H1 (cell line): ENCODE measurements around the gene GADD45B. TPM values are rescaled to one million over a fixed set of nuclear protein-coding genes. Genes with fewer than 3 reads are reported as not detected.

ENCODE experiments used
- CTCF ChIA-PET: fragments of 300-600 bp; sonication (Branson Sonifier 250); formaldehyde crosslinking; loops from one replicate; lab custom pipeline; 2021; ENCODE audit not compliant: partially characterized antibody; lab: Charles Lee
- POLR2A ChIA-PET: fragments of 300-600 bp; sonication (Branson Sonifier 250); formaldehyde crosslinking; loops from one replicate; lab custom pipeline; 2021; ENCODE audit warnings: inconsistent platforms; ENCODE audit not compliant: partially characterized antibody; lab: Charles Lee
- DNase-seq, 2 experiments: peaks; one replicate each; pipeline versions ENCODE4 v3.0.0 to v3.0.0-alpha.2; 2010 to 2022; ENCODE audit warnings: low spot score in 2 of 2, low read depth in 1 of 2, mixed read lengths in 1 of 2
- FAIRE-seq: peaks from 2 replicates; lab custom pipeline; 2011; peaks lifted over from hg19 to GRCh38; lab: Jason Lieb, UNC
- H2AFZ ChIP-seq: 2 replicates; pipeline ENCODE4 v1.8.1; 2012; ENCODE audit warnings: low read length, inconsistent platforms
- H2AK5ac ChIP-seq: 2 replicates; pipeline ENCODE4 v1.6.1; 2013; ENCODE audit warnings: low read depth, low read length
- H2BK120ac ChIP-seq: replicated peaks from 2 replicates; pipeline ENCODE3; 2013; ENCODE audit warnings: low read depth, low read length, inconsistent platforms
- H2BK12ac ChIP-seq: 2 replicates; pipeline ENCODE4 v1.6.1; 2013; ENCODE audit warnings: low read depth, low read length
- H2BK15ac ChIP-seq: 2 replicates; pipeline ENCODE4 v1.6.1; 2013; ENCODE audit warnings: low read length
- H2BK20ac ChIP-seq: 2 replicates; pipeline ENCODE4 v1.6.1; 2013; ENCODE audit warnings: low read length
- H2BK5ac ChIP-seq: 2 replicates; pipeline ENCODE4 v1.6.1; 2013; ENCODE audit warnings: low read depth, low read length
- H3K14ac ChIP-seq: 2 replicates; pipeline ENCODE4 v1.6.1; 2013; ENCODE audit warnings: inconsistent platforms; ENCODE audit not compliant: insufficient read length
- H3K18ac ChIP-seq: 2 replicates; pipeline ENCODE4 v1.6.1; 2013; ENCODE audit warnings: low read length; ENCODE audit errors: extremely low read depth
- H3K23ac ChIP-seq: 2 replicates; pipeline ENCODE4 v1.6.1; 2013; ENCODE audit warnings: inconsistent platforms; ENCODE audit not compliant: insufficient read length
- H3K23me2 ChIP-seq: 2 replicates; pipeline ENCODE4 v1.6.1; 2013; ENCODE audit warnings: low read depth, low read length
- H3K27ac ChIP-seq: 2 replicates; pipeline ENCODE4 v1.6.1; 2011; ENCODE audit warnings: low read depth, low read length, inconsistent platforms
- H3K27me3 ChIP-seq, 4 experiments: replicated peaks in 1 of 4; 1 replicate in 1 of 4; 2 replicates in 3 of 4; pipeline versions ENCODE4 v1.6.1 to v1.8.1; 2011 to 2013; ENCODE audit warnings: low read length in 3 of 4, mild to moderate bottlenecking in 3 of 4, inconsistent platforms in 2 of 4, mixed read lengths in 2 of 4, moderate library complexity in 1 of 4; ENCODE audit not compliant: control insufficient read depth in 3 of 4, insufficient read depth in 3 of 4; ENCODE audit errors: extremely low read depth in 1 of 4
- H3K36me3 ChIP-seq, 4 experiments: 2 replicates each; pipeline versions ENCODE4 v1.6.1 to v1.8.1; 2011 to 2013; ENCODE audit warnings: mild to moderate bottlenecking in 4 of 4, low read length in 3 of 4, moderate library complexity in 2 of 4, control low read depth in 1 of 4, inconsistent platforms in 1 of 4; ENCODE audit not compliant: insufficient read depth in 4 of 4, control insufficient read depth in 2 of 4
- H3K4ac ChIP-seq: replicated peaks from 2 replicates; pipeline ENCODE3; 2013; ENCODE audit warnings: low read length, low read depth, mixed read lengths, inconsistent platforms; ENCODE audit not compliant: insufficient read length
- H3K4me1 ChIP-seq, 4 experiments: replicated peaks in 1 of 4; 1 replicate in 1 of 4; 2 replicates in 3 of 4; pipeline versions ENCODE4 v1.6.1 to v1.8.1; 2011 to 2013; ENCODE audit warnings: low read length in 3 of 4, inconsistent platforms in 2 of 4, mixed read lengths in 1 of 4; ENCODE audit not compliant: insufficient read depth in 4 of 4, control insufficient read depth in 3 of 4
- H3K4me2 ChIP-seq, 2 experiments: 2 replicates each; pipeline versions ENCODE4 v1.6.1 to v1.8.1; 2011 to 2013; ENCODE audit warnings: low read depth in 2 of 2, low read length in 2 of 2, control low read depth in 1 of 2, inconsistent platforms in 1 of 2, mild to moderate bottlenecking in 1 of 2; ENCODE audit not compliant: insufficient read depth in 1 of 2
- H3K4me3 ChIP-seq, 4 experiments: fragments of 200-600, 300-600 bp in 1 of 4; sonication (generic), shearing (Covaris generic), sonication (Bioruptor Twin) in 1 of 4; 2 replicates each; pipeline versions ENCODE4 v1.5.1 to v1.8.1; 2011 to 2016; ENCODE audit warnings: low read length in 4 of 4, low read depth in 3 of 4, control low read depth in 2 of 4, inconsistent platforms in 2 of 4, mild to moderate bottlenecking in 2 of 4, mixed read lengths in 1 of 4, moderate library complexity in 1 of 4; ENCODE audit not compliant: insufficient read depth in 2 of 4; ENCODE audit errors: extremely low read depth in 1 of 4
- H3K56ac ChIP-seq: replicated peaks from 2 replicates; pipeline ENCODE3; 2013; ENCODE audit warnings: low read depth, mild to moderate bottlenecking, mixed read lengths, low read length, inconsistent platforms; ENCODE audit not compliant: insufficient read length
- H3K79me1 ChIP-seq: 2 replicates; pipeline ENCODE4 v1.6.1; 2013; ENCODE audit warnings: low read depth, low read length, control low read depth
- H3K79me2 ChIP-seq, 2 experiments: 2 replicates each; pipeline versions ENCODE4 v1.6.1 to v1.8.1; 2012 to 2013; ENCODE audit warnings: low read length in 2 of 2, mild to moderate bottlenecking in 2 of 2, inconsistent platforms in 1 of 2; ENCODE audit not compliant: insufficient read depth in 2 of 2, control insufficient read depth in 1 of 2
- H3K9ac ChIP-seq, 4 experiments: replicated peaks in 1 of 4; 1 replicate in 1 of 4; 2 replicates in 3 of 4; pipeline versions ENCODE4 v1.6.1 to v1.8.1; 2011 to 2013; ENCODE audit warnings: low read depth in 3 of 4, low read length in 3 of 4, control low read depth in 2 of 4, mild to moderate bottlenecking in 2 of 4, moderate library complexity in 2 of 4, inconsistent platforms in 1 of 4; ENCODE audit errors: extremely low read depth in 1 of 4
- H3K9me3 ChIP-seq, 2 experiments: 2 replicates each; pipeline versions ENCODE4 v1.6.1 to v1.8.1; 2012 to 2013; ENCODE audit warnings: mild to moderate bottlenecking in 2 of 2, moderate library complexity in 2 of 2, control low read depth in 1 of 2, inconsistent platforms in 1 of 2, low read depth in 1 of 2, low read length in 1 of 2, mixed read lengths in 1 of 2; ENCODE audit not compliant: insufficient read depth in 2 of 2
- H4K20me1 ChIP-seq, 2 experiments: replicated peaks in 1 of 2; 2 replicates each; pipeline versions ENCODE3 to v1.8.1; 2011 to 2013; ENCODE audit warnings: inconsistent platforms in 2 of 2, low read length in 2 of 2, mild to moderate bottlenecking in 1 of 2; ENCODE audit not compliant: insufficient read depth in 2 of 2, control insufficient read depth in 1 of 2
- H4K5ac ChIP-seq: 2 replicates; pipeline ENCODE4 v1.6.1; 2013; ENCODE audit warnings: low read length, low read depth, mixed read lengths, inconsistent platforms; ENCODE audit not compliant: insufficient read length
- H4K8ac ChIP-seq: 2 replicates; pipeline ENCODE4 v1.8.0; 2013; ENCODE audit warnings: mild to moderate bottlenecking, moderate library complexity, low read length, inconsistent platforms; ENCODE audit not compliant: insufficient read depth; ENCODE audit errors: extremely low read depth
- H4K91ac ChIP-seq: replicated peaks from 2 replicates; pipeline ENCODE3; 2013; ENCODE audit warnings: low read length, mixed read lengths, inconsistent platforms; ENCODE audit not compliant: insufficient read length
- POLR2AphosphoS5 ChIP-seq: IDR thresholded peaks from 2 replicates; pipeline ENCODE4 v1.6.1; 2011; ENCODE audit warnings: low read depth, low read length
- RNF2 ChIP-seq: fragments of 200-900, 300-1000 bp; sonication (generic); IDR thresholded peaks from 2 replicates; pipeline ENCODE4 v1.7.1; 2016; ENCODE audit warnings: borderline replicate concordance, low read depth, mild to moderate bottlenecking, antibody characterized with exemption, low read length; ENCODE audit not compliant: poor library complexity, severe bottlenecking; ENCODE audit errors: missing control alignments
- SIN3A ChIP-seq, 2 experiments: IDR thresholded peaks in 1 of 2; conservative IDR thresholded peaks in 1 of 2; 2 replicates each; pipeline ENCODE4 v1.6.1; 2011 to 2012; ENCODE audit warnings: low read length in 2 of 2, improper control_type of control experiment in 1 of 2, low read depth in 1 of 2, mild to moderate bottlenecking in 1 of 2
- SIRT6 ChIP-seq: IDR thresholded peaks from one replicate; pipeline ENCODE4 v1.7.1; 2012; ENCODE audit warnings: low read length, inconsistent platforms
- WGBS, 2 experiments: shearing (Covaris generic) in 1 of 2; methylation state at CpG; one replicate each; pipeline versions ENCODE4 v1.1.6 to v1.1.7; 2013 to 2015; ENCODE audit warnings: low lambda C conversion rate in 2 of 2, mixed read lengths in 2 of 2, inconsistent platforms in 1 of 2, low coverage in 1 of 2, missing lambda C conversion rate in 1 of 2; ENCODE audit not compliant: insufficient replicate concordance in 2 of 2, insufficient coverage in 1 of 2, insufficient read length in 1 of 2; ENCODE audit errors: extremely low coverage in 1 of 2, missing lambda C conversion rate in 1 of 2; 5-methylcytosine and 5-hydroxymethylcytosine counted together
- polyA plus RNA-seq, 7 experiments: library from polyadenylated mRNA; depleted of rRNA in 3 of 7; stranded (reverse) in 5 of 7; unstranded in 2 of 7; fragments of >200 nt in 5 of 7; fragments of 200-250 nt in 2 of 7; gene quantifications; 1 replicate in 5 of 7; 2 replicates in 1 of 7; 4 replicates in 1 of 7; pipeline versions ENCODE4 v1.2.1 to v1.2.3, GENCODE V29; 2011 to 2013; ENCODE audit warnings: missing spikeins in 2 of 7, mixed read lengths in 2 of 7
- total RNA-seq: library from RNA; stranded (reverse); fragmentation: NEBNext Ultra II Directional; extraction: Animal tissue kit (Norgen Biotek cat#: 25700); gene quantifications from 2 replicates; pipeline ENCODE4 v1.2.1, GENCODE V29; 2021

GADD45B gene
- total and polyA plus RNA-seq, 2 of the 8 experiments (the other 6 are each of a cell fraction or from before 2014, with no cell fraction given) = 7.4 to 11.4 TPM

GRCh38 chr19:2454962-2455850, 20.7 kb upstream of the GADD45B start:
- Histone ChIP-seq H3K4me1 (peaks cover 0 to 5% (median 3%) of the 10 kb centered on the region in 4 experiments; a peak in 5 of 7 replicates), H4K8ac (0 out of 2 replicates have a peak overlapping the region, but pooled peaks have one; percentile 14), H3K56ac (no peak overlapping the region), H4K91ac (no peak overlapping the region), H3K27me3 (no peaks in the 10 kb centered on the region), H3K4me3 (peak overlapping the region; percentile 83 to 100 (median 85)), H2BK12ac (no peak overlapping the region), H3K23ac (no peak overlapping the region), H2BK20ac (no peak overlapping the region), H2BK5ac (no peak overlapping the region), H3K18ac (no peak overlapping the region; the same call in 1 of the 2 replicates), H3K9ac (peak overlapping the region; percentile 17 to 99 (median 74); a peak in 5 of 7 replicates), H2AK5ac (no peak overlapping the region), H2BK15ac (no peak overlapping the region), H3K4ac (no peak overlapping the region), H4K5ac (no peak overlapping the region), H2BK120ac (no peak overlapping the region), H3K14ac (no peak overlapping the region), H3K9me3 (no peaks in the 10 kb centered on the region), H2AFZ (no peak overlapping the region), H3K23me2 (no peaks in the 10 kb centered on the region), H3K79me1 (peaks cover 9% of the 10 kb centered on the region), H3K4me2 (peak overlapping the region; percentile 81), H4K20me1 (peaks cover 29 to 30% of the 10 kb centered on the region in 2 experiments), H3K27ac (no peak overlapping the region), H3K79me2 (peaks cover 25 to 62% of the 10 kb centered on the region in 2 experiments), H3K36me3 (no peaks in the 10 kb centered on the region)
- DNase-seq (no peak), FAIRE-seq (no peak)
- WGBS, 2 experiments = 67% methylated on average over 14 of the region's 14 CpGs; no CpG with 5 or more reads in 1 of the 2 experiments
- POLR2A ChIA-PET = interaction anchor here (0.6 to 6.4 kb wide), 10 partner anchors 8 to 147 kb away, joined by 3 to 76 read pairs (median 8); partner anchors contain the start of genes GADD45B and TIMM13
- CTCF ChIA-PET = interaction anchor here (0.8 to 3.8 kb wide), 4 partner anchors 8 to 159 kb away, joined by 3 to 15 read pairs (median 4); no protein-coding TSS in a partner anchor
- TF ChIP-seq SIN3A (conservative IDR thresholded peaks at IDR 0.05 in 1 of 2, IDR thresholded peaks at IDR 0.05 in 1 of 2; ENCODE audit: low read depth in 1 of 2, low read length in 2 of 2) (0 out of 4 replicates have a peak, but pooled peaks of 1 of the 2 experiments have one; percentile 27), RNF2 (no peak), SIRT6 (no peak), POLR2AphosphoS5 (no peak)
